Measurements from ENCODE around the gene CASKIN2. TPM values are rescaled to one million over a fixed set of nuclear protein-coding genes. Genes with fewer than 3 reads are reported as not detected.

Gene CASKIN2
- total and polyA plus RNA-seq, 10 of the 15 experiments (the other 5 are each of a cell fraction or from before 2014, with no cell fraction given), result 0.02 to 2.7 (median 0.44) TPM; not detected in 1

DNA sequence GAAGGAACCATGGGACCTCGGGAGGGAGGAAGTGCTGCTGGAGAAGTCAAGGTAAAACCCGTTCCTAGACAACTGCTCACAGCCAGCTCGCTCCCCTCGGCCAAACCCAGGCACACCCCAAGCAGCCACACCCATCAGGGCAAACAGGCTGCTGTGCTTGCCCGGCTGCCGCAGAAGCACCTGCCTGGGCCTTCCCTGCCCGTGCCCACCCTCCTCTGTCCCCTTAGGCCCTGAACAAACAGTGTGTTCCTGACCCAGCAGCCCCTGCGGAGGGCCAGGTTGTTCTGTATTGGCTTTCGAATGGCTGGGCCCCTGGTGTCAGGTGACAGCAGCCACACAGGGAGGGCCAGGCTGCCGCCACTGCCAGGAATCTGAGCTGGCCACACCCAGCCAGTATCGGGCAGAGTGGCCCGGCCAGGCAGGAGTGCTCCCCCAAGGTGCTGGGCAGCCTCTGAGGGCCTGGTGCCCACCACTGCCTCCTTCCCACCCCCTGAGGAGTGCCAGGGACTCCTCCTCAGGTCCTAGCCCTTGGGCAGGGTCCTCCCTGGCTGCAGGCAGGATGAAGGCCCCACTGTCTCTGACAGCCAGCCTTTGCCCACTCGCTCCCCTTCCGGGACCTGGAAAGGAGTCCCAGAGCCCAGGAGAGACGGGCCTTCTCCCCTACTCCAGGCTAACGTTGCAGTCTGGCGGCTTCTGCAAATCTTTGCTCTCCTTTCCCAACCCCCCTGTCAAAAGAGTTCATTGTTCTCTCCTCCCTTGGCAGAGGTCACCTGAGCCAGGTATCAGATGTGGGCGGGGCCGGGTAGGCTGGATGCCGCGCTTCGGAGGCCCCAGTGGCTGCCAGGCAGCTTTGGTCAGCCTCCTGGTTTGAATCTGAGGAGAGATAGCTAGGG lies 34.2 kb upstream of the CASKIN2 start:
- ChIA-PET RAD21 (ENCODE audit: unreplicated experiment) (interaction anchor here (1.1 kb wide), 1 partner anchor 7 kb away, joined by 4 read pairs; no protein-coding TSS in a partner anchor), CTCF (no interaction called here), SMC1A (ENCODE audit: uncharacterized antibody, unreplicated experiment) (no interaction called here), POLR2A (no interaction called here)
- H4K20me1 ChIP-seq (ENCODE audit: control insufficient read depth, insufficient read depth), result no peaks in the 10 kb centered on the region
- in situ Hi-C loops (cut with MboI) (no loop called here), intact Hi-C loops (cut with micrococcal nuclease; ENCODE audit: unreplicated experiment) (no loop called here)
- no peaks in the 10 kb centered on the region for H3K27me3 ChIP-seq (replicated peaks in 1 of 2; ENCODE audit: control insufficient read depth in 2 of 2, insufficient read depth in 2 of 2, low read length in 1 of 2)
- no peak overlapping the region for H3K4me2 ChIP-seq (ENCODE audit: control insufficient read depth, insufficient read depth)
- no peaks in the 10 kb centered on the region for H3K79me2 ChIP-seq (ENCODE audit: control insufficient read depth, insufficient read depth, low read length)
- no peak for DNase-seq (ENCODE audit: low read depth, low spot score)
- TF ChIP-seq, protein P1, sequence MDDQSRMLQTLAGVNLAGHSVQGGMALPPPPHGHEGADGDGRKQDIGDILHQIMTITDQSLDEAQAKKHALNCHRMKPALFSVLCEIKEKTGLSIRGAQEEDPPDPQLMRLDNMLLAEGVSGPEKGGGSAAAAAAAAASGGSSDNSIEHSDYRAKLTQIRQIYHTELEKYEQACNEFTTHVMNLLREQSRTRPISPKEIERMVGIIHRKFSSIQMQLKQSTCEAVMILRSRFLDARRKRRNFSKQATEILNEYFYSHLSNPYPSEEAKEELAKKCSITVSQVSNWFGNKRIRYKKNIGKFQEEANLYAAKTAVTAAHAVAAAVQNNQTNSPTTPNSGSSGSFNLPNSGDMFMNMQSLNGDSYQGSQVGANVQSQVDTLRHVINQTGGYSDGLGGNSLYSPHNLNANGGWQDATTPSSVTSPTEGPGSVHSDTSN (IDR thresholded peaks at IDR 0.05; ENCODE audit: insufficient replicate concordance, low read depth, low read length), result no peak
- no peak for TF ChIP-seq NFIC (IDR thresholded peaks at IDR 0.05; ENCODE audit: low read depth, low read length)
- no peak for TF ChIP-seq MEF2A (IDR thresholded peaks at IDR 0.05; ENCODE audit: insufficient read depth, low read depth, low read length)
- TF ChIP-seq CREB1 (IDR thresholded peaks at IDR 0.05; ENCODE audit: low read depth), result no peak
- FAIRE-seq, result no peak
- no peak overlapping the region for H2AFZ ChIP-seq (ENCODE audit: control insufficient read depth, low read depth, low read length)
- H3K9me3 ChIP-seq (replicated peaks; ENCODE audit: control insufficient read depth, insufficient read depth, low read length), result no peaks in the 10 kb centered on the region
- no peaks in the 10 kb centered on the region for H3K4me1 ChIP-seq (ENCODE audit: control insufficient read depth, insufficient read depth, low read length)
- H3K27ac ChIP-seq (ENCODE audit: control insufficient read depth, insufficient read depth), result no peak overlapping the region
- ATAC-seq, result no peak
- no peak overlapping the region for H3K9ac ChIP-seq (ENCODE audit: control insufficient read depth, insufficient read depth, low read length)
- no TSS peak for BruUV-seq (replicated peaks)
- no peaks in the 10 kb centered on the region for H3K36me3 ChIP-seq (ENCODE audit: control insufficient read depth in 2 of 2, insufficient read depth in 2 of 2, low read length in 1 of 2)
- no peak overlapping the region for H3K4me3 ChIP-seq
- 56% methylated on average over 17 of the region's 22 CpGs for WGBS (ENCODE audit: insufficient coverage, insufficient replicate concordance, low lambda C conversion rate, missing lambda C conversion rate)

GRCh38 chr17:75548813-75549212 lies 33.5 kb upstream of the CASKIN2 start:
- BruUV-seq (replicated peaks), result no TSS peak
- Histone ChIP-seq H3K4me3 (no peak overlapping the region), H4K20me1 (ENCODE audit: control insufficient read depth, insufficient read depth) (no peaks in the 10 kb centered on the region), H3K27ac (ENCODE audit: control insufficient read depth, insufficient read depth) (no peak overlapping the region), H3K9me3 (replicated peaks; ENCODE audit: control insufficient read depth, insufficient read depth, low read length) (no peaks in the 10 kb centered on the region), H3K27me3 (replicated peaks in 1 of 2; ENCODE audit: control insufficient read depth in 2 of 2, insufficient read depth in 2 of 2, low read length in 1 of 2) (no peaks in the 10 kb centered on the region), H3K4me1 (ENCODE audit: control insufficient read depth, insufficient read depth, low read length) (no peaks in the 10 kb centered on the region), H3K79me2 (ENCODE audit: control insufficient read depth, insufficient read depth, low read length) (no peaks in the 10 kb centered on the region), H3K4me2 (ENCODE audit: control insufficient read depth, insufficient read depth) (no peak overlapping the region), H2AFZ (ENCODE audit: control insufficient read depth, low read depth, low read length) (no peak overlapping the region), H3K9ac (ENCODE audit: control insufficient read depth, insufficient read depth, low read length) (no peak overlapping the region), H3K36me3 (ENCODE audit: control insufficient read depth in 2 of 2, insufficient read depth in 2 of 2, low read length in 1 of 2) (no peaks in the 10 kb centered on the region)
- SMC1A ChIA-PET (ENCODE audit: uncharacterized antibody, unreplicated experiment), result no interaction called here
- CTCF ChIA-PET, result interaction anchor here (1.2 kb wide), 1 partner anchor 10 kb away, joined by 3 read pairs; no protein-coding TSS in a partner anchor
- RAD21 ChIA-PET (ENCODE audit: unreplicated experiment), result no interaction called here
- in situ Hi-C loops (cut with MboI) (no loop called here), intact Hi-C loops (cut with micrococcal nuclease; ENCODE audit: unreplicated experiment) (no loop called here)
- WGBS (ENCODE audit: insufficient coverage, insufficient replicate concordance, low lambda C conversion rate, missing lambda C conversion rate), result 49% methylated on average over 5 of the region's 5 CpGs
- POLR2A ChIA-PET, result interaction anchor here (0.7 kb wide), 1 partner anchor 1227 kb away, joined by 4 read pairs; no protein-coding TSS in a partner anchor
- no peak for FAIRE-seq
- DNase-seq (ENCODE audit: low read depth, low spot score), result no peak
- peak; percentile 49 for ATAC-seq
- TF ChIP-seq CHD4 (IDR thresholded peaks at IDR 0.05), result no peak
- no peak for TF ChIP-seq MAX (IDR thresholded peaks at IDR 0.05; ENCODE audit: low read depth, low read length)
- no peak for TF ChIP-seq ZSCAN29 (IDR thresholded peaks at IDR 0.05)
- no peak for TF ChIP-seq EZH2 (IDR thresholded peaks at IDR 0.05; ENCODE audit: borderline replicate concordance, control insufficient read depth, low read depth, low read length)
- no peak for TF ChIP-seq ZNF592 (IDR thresholded peaks at IDR 0.05)

All from GM12878 (cell line).